MV-4-11 (cell line): ENCODE data around the gene BFAR.
"Not testable (repeated sequence)": the region's sequence is repeated elsewhere in the genome, so short reads cannot be mapped to it uniquely, and the experiment has no call there.

Experiments
- DNase-seq: peaks from one replicate; lab custom pipeline; 2025; lab: John Stamatoyannopoulos, UW

Gene BFAR

GRCh38 chr16:14685870-14686793 is 53.4 kb downstream of the BFAR start:
- not testable (repeated sequence) for DNase-seq

- not testable (repeated sequence) for DNase-seq
These were observed 61.4 kb downstream of the BFAR start, which contains the start of gene PLA2G10 for GRCh38 chr16:14694129-14694528. Gene PLA2G10 (minus strand): TSS chr16:14694308. CDS start chr16:14694229, 79 bp downstream.

- DNase-seq, result not testable (repeated sequence)
These were observed 69.1 kb downstream of the BFAR start for GRCh38 chr16:14701859-14702258.

DNA sequence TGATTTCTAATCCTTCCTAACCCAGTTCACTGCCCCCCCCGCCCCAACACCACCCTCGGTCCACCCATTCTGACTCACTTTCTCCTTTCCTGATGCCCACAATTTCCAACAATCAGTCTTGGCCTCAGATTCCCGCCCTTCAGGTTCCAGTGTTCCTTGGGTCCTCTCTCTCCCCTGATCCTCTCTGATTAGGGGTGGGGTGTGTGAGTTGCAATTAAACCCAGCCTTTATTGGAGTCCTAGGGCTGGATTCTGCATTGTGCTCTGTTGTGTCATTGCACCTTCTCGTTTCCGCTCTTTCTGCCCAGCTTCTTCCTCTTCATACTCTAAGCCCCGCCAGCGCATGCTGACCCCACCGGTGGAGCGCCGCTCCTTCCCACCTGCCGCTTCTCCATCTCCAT is 69.9 kb downstream of the BFAR start:
- not testable (repeated sequence) for DNase-seq

- DNase-seq, result not testable (repeated sequence)
These were observed 70.6 kb downstream of the BFAR start, which contains the start of gene NPIPA3 for GRCh38 chr16:14703156-14704011. Gene NPIPA3 (plus strand): TSS chr16:14703411. CDS start chr16:14708944, 5,533 bp downstream.
